Kidney (tissue), 14 donors: Measurements from ENCODE around the gene SACS. TPM values are rescaled to one million over a fixed set of nuclear protein-coding genes. Genes with fewer than 3 reads are reported as not detected.

Source experiments
- DNase-seq, 5 donors: peaks; one replicate each; pipeline ENCODE4 v3.0.0-alpha.2; 2013 to 2020
- FAIRE-seq: peaks from 2 replicates; lab custom pipeline; 2012; peaks lifted over from hg19 to GRCh38; lab: Jason Lieb, UNC
- H3K27ac ChIP-seq, 2 donors: one replicate each; pipeline ENCODE4 v1.7.0; 2013; ENCODE audit warnings: low read depth in 2 of 2, low read length in 2 of 2, inconsistent platforms in 1 of 2
- H3K27me3 ChIP-seq: one replicate; pipeline ENCODE4 v1.7.1; 2013; ENCODE audit warnings: low read length, inconsistent platforms; ENCODE audit not compliant: control insufficient read depth, insufficient read depth
- H3K36me3 ChIP-seq, 3 donors: one replicate each; pipeline versions ENCODE4 v1.7.0 to v1.7.1; 2013; ENCODE audit warnings: low read length in 3 of 3, control low read depth in 1 of 3, inconsistent platforms in 1 of 3; ENCODE audit not compliant: insufficient read depth in 3 of 3, control insufficient read depth in 2 of 3
- H3K4me1 ChIP-seq, 3 donors: one replicate each; pipeline versions ENCODE4 v1.7.0 to v1.7.1; 2013; ENCODE audit warnings: low read length in 3 of 3, inconsistent platforms in 1 of 3, low read depth in 1 of 3; ENCODE audit not compliant: control insufficient read depth in 2 of 3, insufficient read depth in 2 of 3
- H3K4me3 ChIP-seq, 3 donors: one replicate each; pipeline versions ENCODE4 v1.7.0 to v1.8.1; 2013; ENCODE audit warnings: low read length in 3 of 3, control low read depth in 1 of 3, inconsistent platforms in 1 of 3
- H3K9ac ChIP-seq, 3 donors: one replicate each; pipeline versions ENCODE4 v1.7.0 to v1.7.1; 2013; ENCODE audit warnings: low read length in 3 of 3, control low read depth in 1 of 3, inconsistent platforms in 1 of 3
- H3K9me3 ChIP-seq, 3 donors: one replicate each; pipeline versions ENCODE4 v1.7.0 to v1.7.1; 2013; ENCODE audit warnings: low read length in 3 of 3, control low read depth in 1 of 3, inconsistent platforms in 1 of 3; ENCODE audit not compliant: control insufficient read depth in 2 of 3, insufficient read depth in 1 of 3
- intact Hi-C: fragments of 100-400 bp; cut with DNase I; formaldehyde crosslinking; loops from one replicate; pipeline ENCODE4 v1.11.1; 2022
- polyA plus RNA-seq: library from polyadenylated mRNA; stranded (reverse); fragments of 350-450 nt; fragmentation: Illumina TruSeq; extraction: RNeasy Lipid Tissue Mini Kit (QIAGEN cat#74804); gene quantifications from one replicate; pipeline ENCODE4 v1.2.3, GENCODE V29; 2014; ENCODE audit warnings: low read depth, low replicate concordance; ENCODE audit not compliant: insufficient read depth
- total RNA-seq: library from RNA; stranded (reverse); fragmentation: NEBNext Ultra II Directional; extraction: Animal tissue kit (Norgen Biotek cat#: 25700); gene quantifications from one replicate; pipeline ENCODE4 v1.2.1, GENCODE V29; 2021
- TF ChIP-seq, protein P1 (sequence below): IDR thresholded peaks from 3 replicates; pipeline ENCODE4 v1.5.1; 2012; ENCODE audit warnings: mild to moderate bottlenecking, moderate library complexity, borderline replicate concordance; ENCODE audit not compliant: insufficient read depth; ENCODE audit errors: extremely low read depth
- donor health status: control.
- donor health status: control.
- donor health status: control.
- donor health status: control.
- donor health status: control.
- donor health status: DM: yes; HTN: yes; CAD: no.
- donor health status: Normal renal cell carcinoma (clear cell type).

The SACS gene
- total and polyA plus RNA-seq, 2 donors from 2014 or later, result 0.58 to 12.5 TPM

DNA sequence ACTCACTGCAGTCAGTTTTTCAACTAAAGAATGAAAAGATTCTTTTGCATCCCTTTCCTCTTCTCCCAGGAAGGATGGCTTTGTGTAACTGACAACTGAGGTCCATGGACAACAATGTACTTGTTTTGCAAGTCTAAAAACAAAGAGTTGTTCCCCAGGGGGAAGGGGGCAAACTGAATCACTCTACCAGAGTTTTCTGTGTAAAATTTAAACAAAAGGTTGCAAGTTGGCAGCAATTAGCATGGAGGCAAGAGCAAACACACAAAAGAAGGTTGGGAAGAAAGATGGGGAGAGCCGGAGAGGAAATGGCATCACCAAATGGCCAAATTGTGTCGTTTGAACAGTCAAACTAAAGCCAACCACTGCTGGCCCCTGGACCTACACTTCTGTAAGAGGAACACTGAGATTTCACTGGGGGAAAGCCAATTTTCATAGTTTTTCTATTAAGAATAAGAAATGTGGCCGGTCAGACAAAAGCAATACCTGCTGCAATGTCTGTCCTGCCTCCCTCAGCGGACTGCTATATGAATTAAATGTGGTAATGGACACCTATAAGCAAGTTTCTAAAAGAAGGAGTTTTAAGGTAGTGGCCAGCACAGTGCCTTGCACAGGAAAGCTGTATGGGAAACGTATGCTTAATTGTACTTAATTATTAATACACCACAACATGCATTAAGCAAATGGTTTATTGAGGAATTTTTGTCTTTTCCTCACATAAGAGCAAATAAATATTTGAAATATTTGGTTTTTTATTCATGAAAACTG is 16.1 kb upstream of the SACS start:
- Histone ChIP-seq H3K9ac (no peak overlapping the region), H3K9me3 (no peaks in the 10 kb centered on the region), H3K4me1 (no peaks in the 10 kb centered on the region), H3K36me3 (no peaks in the 10 kb centered on the region), H3K27me3 (no peaks in the 10 kb centered on the region), H3K4me3 (no peak overlapping the region), H3K27ac (no peak overlapping the region)
- TF ChIP-seq, protein P1, sequence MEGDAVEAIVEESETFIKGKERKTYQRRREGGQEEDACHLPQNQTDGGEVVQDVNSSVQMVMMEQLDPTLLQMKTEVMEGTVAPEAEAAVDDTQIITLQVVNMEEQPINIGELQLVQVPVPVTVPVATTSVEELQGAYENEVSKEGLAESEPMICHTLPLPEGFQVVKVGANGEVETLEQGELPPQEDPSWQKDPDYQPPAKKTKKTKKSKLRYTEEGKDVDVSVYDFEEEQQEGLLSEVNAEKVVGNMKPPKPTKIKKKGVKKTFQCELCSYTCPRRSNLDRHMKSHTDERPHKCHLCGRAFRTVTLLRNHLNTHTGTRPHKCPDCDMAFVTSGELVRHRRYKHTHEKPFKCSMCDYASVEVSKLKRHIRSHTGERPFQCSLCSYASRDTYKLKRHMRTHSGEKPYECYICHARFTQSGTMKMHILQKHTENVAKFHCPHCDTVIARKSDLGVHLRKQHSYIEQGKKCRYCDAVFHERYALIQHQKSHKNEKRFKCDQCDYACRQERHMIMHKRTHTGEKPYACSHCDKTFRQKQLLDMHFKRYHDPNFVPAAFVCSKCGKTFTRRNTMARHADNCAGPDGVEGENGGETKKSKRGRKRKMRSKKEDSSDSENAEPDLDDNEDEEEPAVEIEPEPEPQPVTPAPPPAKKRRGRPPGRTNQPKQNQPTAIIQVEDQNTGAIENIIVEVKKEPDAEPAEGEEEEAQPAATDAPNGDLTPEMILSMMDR, result no peak
- intact Hi-C loops, result no loop called here
- no peak for DNase-seq
- FAIRE-seq, result no peak

DNA sequence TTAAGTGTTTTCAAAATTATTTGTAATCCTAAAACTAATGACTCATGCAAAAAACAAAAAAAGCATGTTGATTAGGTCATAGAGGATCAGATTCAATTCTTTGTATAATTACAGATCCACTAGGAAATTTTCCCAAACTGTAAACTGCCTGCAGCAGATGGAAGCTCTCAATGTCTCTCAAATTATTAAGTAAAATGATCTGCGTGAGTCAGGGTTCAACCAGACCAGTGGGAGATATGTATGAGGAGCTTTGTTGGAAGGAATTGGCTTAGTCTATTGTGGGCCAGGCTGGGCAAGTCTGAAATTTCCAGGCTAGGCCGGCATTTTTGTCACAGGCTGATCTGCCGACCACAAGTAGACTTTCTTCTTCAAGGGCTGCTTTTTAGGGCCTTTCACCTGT is 14.4 kb upstream of the SACS start:
- DNase-seq, result no peak
- Histone ChIP-seq H3K9ac (no peak overlapping the region), H3K9me3 (no peaks in the 10 kb centered on the region), H3K27ac (no peak overlapping the region), H3K27me3 (no peaks in the 10 kb centered on the region), H3K4me1 (no peaks in the 10 kb centered on the region), H3K4me3 (no peak overlapping the region), H3K36me3 (no peaks in the 10 kb centered on the region)
- no peak for FAIRE-seq
- TF ChIP-seq, protein P1, result no peak
- intact Hi-C loops, result no loop called here

DNA sequence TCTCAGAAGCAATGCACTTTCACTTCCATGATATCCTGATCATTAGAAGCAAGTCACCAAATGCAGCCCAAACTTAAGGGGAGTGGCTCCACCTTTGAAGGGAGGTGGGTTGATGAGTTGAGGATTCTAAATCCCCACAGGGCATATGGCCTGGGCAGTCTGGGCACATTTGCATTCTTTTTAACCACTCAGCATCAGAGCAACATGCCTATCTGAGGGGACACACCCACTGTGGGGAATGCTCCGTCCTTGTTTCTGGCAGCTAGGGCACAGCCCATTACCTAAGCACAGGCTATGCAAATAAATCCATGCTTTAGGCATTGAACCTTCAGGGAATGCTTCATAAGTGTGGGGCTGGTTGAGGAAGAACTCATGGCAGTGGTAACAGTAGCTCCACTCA is 12.3 kb upstream of the SACS start:
- intact Hi-C loops, result no loop called here
- H3K4me3 ChIP-seq, result no peak overlapping the region
- H3K27me3 ChIP-seq, result no peaks in the 10 kb centered on the region
- H3K9me3 ChIP-seq, result no peaks in the 10 kb centered on the region
- FAIRE-seq, result no peak
- H3K9ac ChIP-seq, result no peak overlapping the region
- no peak overlapping the region for H3K27ac ChIP-seq
- peak in 1 of 5 donors; percentile 19 for DNase-seq
- TF ChIP-seq, protein P1, result no peak
- no peaks in the 10 kb centered on the region for H3K36me3 ChIP-seq
- H3K4me1 ChIP-seq, result no peaks in the 10 kb centered on the region

DNA sequence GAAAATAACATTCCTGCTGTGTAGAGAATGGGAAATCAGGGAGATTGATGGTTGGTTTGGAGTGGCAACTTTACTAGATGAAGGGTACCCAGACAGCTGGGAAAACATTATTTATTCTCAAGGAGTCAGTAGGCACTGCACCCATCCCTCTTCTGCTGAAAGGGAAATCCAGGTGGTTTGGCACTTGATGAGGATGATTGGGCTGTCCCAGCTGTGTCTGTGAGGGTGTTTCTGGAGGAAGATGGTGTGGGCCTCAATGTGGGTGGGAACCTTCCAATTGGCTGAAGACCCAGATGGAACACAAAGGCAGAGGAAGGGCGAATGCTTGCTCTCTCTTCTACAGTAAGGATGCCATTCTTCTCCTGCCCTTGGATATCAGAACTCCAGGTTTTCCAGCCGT is 10.4 kb upstream of the SACS start:
- Histone ChIP-seq H3K9ac (no peak overlapping the region), H3K4me3 (no peak overlapping the region), H3K9me3 (no peaks in the 10 kb centered on the region), H3K27me3 (no peaks in the 10 kb centered on the region), H3K4me1 (no peaks in the 10 kb centered on the region), H3K36me3 (no peaks in the 10 kb centered on the region), H3K27ac (no peak overlapping the region)
- TF ChIP-seq, protein P1, result no peak
- intact Hi-C loops, result no loop called here
- peak in 3 of 5 donors; percentile 25 to 54 (median 40) for DNase-seq
- no peak for FAIRE-seq
